Tibial nerve (tissue), 4 donors: Measurements from ENCODE around the gene ZNF521. TPM values are rescaled to one million over a fixed set of nuclear protein-coding genes. Genes with fewer than 3 reads are reported as not detected.

Experiments
- DNase-seq, 2 donors: peaks; one replicate each; pipeline ENCODE4 v3.0.0-alpha.2; 2019; ENCODE audit warnings: low spot score in 2 of 2
- H3K27ac ChIP-seq, 4 donors: fragments of 200-600 bp; sonication (generic) in 3 of 4; one replicate each; pipeline ENCODE4 v1.5.1; 2017 to 2019; ENCODE audit warnings: mild to moderate bottlenecking in 1 of 4
- H3K27me3 ChIP-seq, 2 donors: fragments of 200-600 bp; sonication (generic) in 1 of 2; one replicate each; pipeline versions ENCODE4 v1.5.1 to v1.6.0; 2017 to 2019
- H3K36me3 ChIP-seq, 3 donors: fragments of 200-600 bp; sonication (generic); one replicate each; pipeline ENCODE4 v1.5.1; 2018 to 2019
- H3K4me1 ChIP-seq, 4 donors: fragments of 200-600 bp; sonication (generic) in 3 of 4; one replicate each; pipeline ENCODE4 v1.5.1; 2017 to 2019
- H3K4me3 ChIP-seq, 4 donors: fragments of 200-600 bp; sonication (generic) in 3 of 4; one replicate each; pipeline ENCODE4 v1.5.1; 2017 to 2019; ENCODE audit warnings: mild to moderate bottlenecking in 1 of 4, moderate library complexity in 1 of 4
- H3K9me3 ChIP-seq, 4 donors: fragments of 200-600 bp; sonication (generic) in 3 of 4; one replicate each; pipeline ENCODE4 v1.5.1; 2017 to 2019
- EP300 ChIP-seq, 2 donors: sonication (generic); formaldehyde crosslinking; IDR thresholded peaks; one replicate each; pipeline ENCODE4 v1.6.1; 2017; ENCODE audit warnings: antibody characterized with exemption in 2 of 2, mild to moderate bottlenecking in 1 of 2
- POLR2A ChIP-seq, 2 donors: fragments of 450-650 bp; IDR thresholded peaks; one replicate each; pipeline ENCODE4 v1.6.1; 2017; ENCODE audit warnings: antibody characterized with exemption in 2 of 2, mild to moderate bottlenecking in 2 of 2, moderate library complexity in 2 of 2
- WGBS, 2 donors: methylation state at CpG; one replicate each; pipeline ENCODE4 v1.1.5; 2018; 5-methylcytosine and 5-hydroxymethylcytosine counted together
- total RNA-seq, 4 donors: library from RNA; depleted of rRNA; stranded (reverse); fragments of >200 nt; gene quantifications; one replicate each; pipeline ENCODE4 v1.1.0, GENCODE V29; 2016
- TF ChIP-seq, protein P1 (sequence below), 5 experiments: fragments of 200-600 bp in 3 of 5; fragments of 450-650 bp in 2 of 5; sonication (generic) in 3 of 5; IDR thresholded peaks; one replicate each; pipeline ENCODE4 v1.5.1; 2016 to 2019; ENCODE audit warnings: antibody characterized with exemption in 5 of 5, mild to moderate bottlenecking in 3 of 5, moderate library complexity in 2 of 5

ZNF521 gene
- total RNA-seq, 4 donors from 2014 or later: 32.7 to 66.3 (median 43.4) TPM

DNA sequence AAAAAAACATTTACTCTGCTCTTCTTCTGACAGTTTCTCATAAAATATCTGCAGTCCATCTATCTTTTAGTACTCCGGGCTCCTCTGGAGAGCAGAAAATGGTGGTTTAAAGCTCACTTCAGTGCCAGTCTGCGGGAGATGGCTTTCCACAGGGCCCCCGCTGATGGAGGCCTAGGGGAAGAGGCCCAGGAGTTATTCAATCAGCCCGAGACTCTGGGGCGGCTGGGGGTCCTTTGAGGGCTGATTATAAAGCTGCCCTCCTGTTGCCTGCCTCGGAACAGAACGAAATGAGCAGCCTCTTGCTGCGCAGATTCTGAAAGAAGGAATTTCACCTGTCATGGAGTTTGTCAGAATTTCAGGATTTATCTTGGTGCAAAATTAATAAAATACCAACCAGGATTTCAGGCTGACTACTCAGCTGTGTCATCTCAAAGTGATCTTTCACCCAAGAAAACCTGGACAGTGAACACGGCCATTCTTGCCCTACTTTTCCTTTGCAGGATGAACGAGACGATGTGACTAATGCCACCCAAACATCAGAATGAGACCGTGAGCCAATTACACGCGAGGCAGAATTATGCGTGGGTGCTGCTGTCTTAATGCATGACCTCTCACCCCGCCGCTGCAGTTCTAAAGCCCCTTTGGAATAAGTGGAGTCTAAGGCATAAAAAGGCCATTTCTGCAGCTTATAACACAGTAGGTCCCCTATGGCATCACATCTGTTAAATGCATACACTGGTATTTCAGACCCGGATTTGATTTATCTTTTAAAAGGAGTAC is 273.8 kb downstream of the ZNF521 start:
- 72 to 78% methylated on average over 18 of the region's 18 CpGs for WGBS, 2 donors
- Histone ChIP-seq H3K4me3 (no peak overlapping the region), H3K4me1 (no peaks in the 10 kb centered on the region), H3K27ac (no peak overlapping the region), H3K9me3 (no peaks in the 10 kb centered on the region), H3K27me3 (no peaks in the 10 kb centered on the region), H3K36me3 (no peaks in the 10 kb centered on the region)
- no peak for DNase-seq
- TF ChIP-seq, protein P1, sequence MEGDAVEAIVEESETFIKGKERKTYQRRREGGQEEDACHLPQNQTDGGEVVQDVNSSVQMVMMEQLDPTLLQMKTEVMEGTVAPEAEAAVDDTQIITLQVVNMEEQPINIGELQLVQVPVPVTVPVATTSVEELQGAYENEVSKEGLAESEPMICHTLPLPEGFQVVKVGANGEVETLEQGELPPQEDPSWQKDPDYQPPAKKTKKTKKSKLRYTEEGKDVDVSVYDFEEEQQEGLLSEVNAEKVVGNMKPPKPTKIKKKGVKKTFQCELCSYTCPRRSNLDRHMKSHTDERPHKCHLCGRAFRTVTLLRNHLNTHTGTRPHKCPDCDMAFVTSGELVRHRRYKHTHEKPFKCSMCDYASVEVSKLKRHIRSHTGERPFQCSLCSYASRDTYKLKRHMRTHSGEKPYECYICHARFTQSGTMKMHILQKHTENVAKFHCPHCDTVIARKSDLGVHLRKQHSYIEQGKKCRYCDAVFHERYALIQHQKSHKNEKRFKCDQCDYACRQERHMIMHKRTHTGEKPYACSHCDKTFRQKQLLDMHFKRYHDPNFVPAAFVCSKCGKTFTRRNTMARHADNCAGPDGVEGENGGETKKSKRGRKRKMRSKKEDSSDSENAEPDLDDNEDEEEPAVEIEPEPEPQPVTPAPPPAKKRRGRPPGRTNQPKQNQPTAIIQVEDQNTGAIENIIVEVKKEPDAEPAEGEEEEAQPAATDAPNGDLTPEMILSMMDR (IDR thresholded peaks at IDR 0.05): no peak
- no peak for TF ChIP-seq EP300 (IDR thresholded peaks at IDR 0.05)
- TF ChIP-seq POLR2A (IDR thresholded peaks at IDR 0.05): no peak

GRCh38 chr18:25077038-25077943 is 274.7 kb downstream of the ZNF521 start:
- Histone ChIP-seq H3K9me3 (no peaks in the 10 kb centered on the region), H3K4me3 (no peak overlapping the region), H3K4me1 (no peaks in the 10 kb centered on the region), H3K27me3 (no peaks in the 10 kb centered on the region), H3K36me3 (no peaks in the 10 kb centered on the region), H3K27ac (no peak overlapping the region)
- 63 to 72% methylated on average over 19 of the region's 19 CpGs for WGBS, 2 donors
- DNase-seq: no peak
- TF ChIP-seq, protein P1 (IDR thresholded peaks at IDR 0.05): no peak
- TF ChIP-seq EP300 (IDR thresholded peaks at IDR 0.05) (no peak), POLR2A (IDR thresholded peaks at IDR 0.05) (no peak)

- Histone ChIP-seq H3K27ac (no peak overlapping the region), H3K4me1 (no peaks in the 10 kb centered on the region), H3K4me3 (no peak overlapping the region), H3K27me3 (no peaks in the 10 kb centered on the region), H3K9me3 (no peaks in the 10 kb centered on the region), H3K36me3 (no peaks in the 10 kb centered on the region)
- TF ChIP-seq, protein P1 (IDR thresholded peaks at IDR 0.05): no peak
- TF ChIP-seq EP300 (IDR thresholded peaks at IDR 0.05) (no peak), POLR2A (IDR thresholded peaks at IDR 0.05) (no peak)
- WGBS, 2 donors: 59 to 72% methylated on average over 3 of the region's 3 CpGs
- DNase-seq: no peak
These were observed 276.2 kb downstream of the ZNF521 start for GRCh38 chr18:25075783-25076182.

DNA sequence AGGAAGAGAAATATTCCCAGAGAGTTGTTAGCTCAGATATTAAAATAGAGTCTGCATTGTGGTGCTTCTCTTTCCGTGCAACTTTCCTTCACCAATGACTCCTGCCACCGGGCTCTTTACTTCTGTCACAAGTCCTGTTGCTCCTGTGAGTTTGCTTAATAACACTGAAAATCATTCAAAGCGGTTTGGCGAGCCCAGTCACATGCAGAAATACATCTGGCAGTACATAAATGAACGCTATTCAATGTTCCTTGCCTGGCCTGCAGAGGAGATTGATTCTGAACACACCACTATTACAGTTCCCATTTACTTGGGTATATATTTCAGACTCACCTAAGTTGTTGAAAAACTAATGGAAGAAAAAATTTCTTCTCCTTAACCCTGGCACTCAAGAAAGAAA is 276.6 kb downstream of the ZNF521 start:
- H3K36me3 ChIP-seq: no peaks in the 10 kb centered on the region
- no peak overlapping the region for H3K4me3 ChIP-seq
- no peaks in the 10 kb centered on the region for H3K27me3 ChIP-seq
- no peak for TF ChIP-seq EP300 (IDR thresholded peaks at IDR 0.05)
- no peak for TF ChIP-seq POLR2A (IDR thresholded peaks at IDR 0.05)
- TF ChIP-seq, protein P1 (IDR thresholded peaks at IDR 0.05): no peak
- H3K9me3 ChIP-seq: no peaks in the 10 kb centered on the region
- H3K27ac ChIP-seq: no peak overlapping the region
- no peak for DNase-seq
- H3K4me1 ChIP-seq: no peaks in the 10 kb centered on the region
- 68 to 73% methylated on average over 5 of the region's 5 CpGs for WGBS, 2 donors

- H3K36me3 ChIP-seq: no peaks in the 10 kb centered on the region
- no peaks in the 10 kb centered on the region for H3K27me3 ChIP-seq
- DNase-seq: no peak
- H3K27ac ChIP-seq: no peak overlapping the region
- TF ChIP-seq EP300 (IDR thresholded peaks at IDR 0.05) (no peak), POLR2A (IDR thresholded peaks at IDR 0.05) (no peak)
- no peaks in the 10 kb centered on the region for H3K4me1 ChIP-seq
- 87 to 90% methylated on average over 4 of the region's 4 CpGs for WGBS, 2 donors
- H3K9me3 ChIP-seq: no peaks in the 10 kb centered on the region
- H3K4me3 ChIP-seq: no peak overlapping the region
These were observed 277.0 kb downstream of the ZNF521 start for GRCh38 chr18:25074925-25075324.
